Measurements from ENCODE around the gene NTRK2.

DNA sequence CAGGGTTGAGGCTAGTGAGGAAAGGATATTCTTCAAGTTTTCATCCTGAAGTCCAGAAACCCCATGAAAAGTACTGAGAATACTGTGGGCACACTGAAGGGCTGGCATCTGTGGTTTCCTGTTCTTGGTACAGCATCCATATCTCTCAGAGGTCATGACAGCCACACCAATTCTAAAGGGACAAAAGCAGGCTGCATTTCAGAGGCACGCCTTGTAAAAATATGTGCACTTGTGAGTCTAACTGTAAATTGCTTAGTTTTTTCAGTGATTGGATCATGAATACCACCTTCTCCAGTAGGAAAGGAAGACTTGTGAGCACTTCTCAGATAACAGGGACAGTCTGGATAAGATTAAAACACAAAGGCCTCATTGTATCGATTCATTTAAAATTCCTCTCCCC is 230.9 kb downstream of the NTRK2 start:
- TF ChIP-seq, protein P1, sequence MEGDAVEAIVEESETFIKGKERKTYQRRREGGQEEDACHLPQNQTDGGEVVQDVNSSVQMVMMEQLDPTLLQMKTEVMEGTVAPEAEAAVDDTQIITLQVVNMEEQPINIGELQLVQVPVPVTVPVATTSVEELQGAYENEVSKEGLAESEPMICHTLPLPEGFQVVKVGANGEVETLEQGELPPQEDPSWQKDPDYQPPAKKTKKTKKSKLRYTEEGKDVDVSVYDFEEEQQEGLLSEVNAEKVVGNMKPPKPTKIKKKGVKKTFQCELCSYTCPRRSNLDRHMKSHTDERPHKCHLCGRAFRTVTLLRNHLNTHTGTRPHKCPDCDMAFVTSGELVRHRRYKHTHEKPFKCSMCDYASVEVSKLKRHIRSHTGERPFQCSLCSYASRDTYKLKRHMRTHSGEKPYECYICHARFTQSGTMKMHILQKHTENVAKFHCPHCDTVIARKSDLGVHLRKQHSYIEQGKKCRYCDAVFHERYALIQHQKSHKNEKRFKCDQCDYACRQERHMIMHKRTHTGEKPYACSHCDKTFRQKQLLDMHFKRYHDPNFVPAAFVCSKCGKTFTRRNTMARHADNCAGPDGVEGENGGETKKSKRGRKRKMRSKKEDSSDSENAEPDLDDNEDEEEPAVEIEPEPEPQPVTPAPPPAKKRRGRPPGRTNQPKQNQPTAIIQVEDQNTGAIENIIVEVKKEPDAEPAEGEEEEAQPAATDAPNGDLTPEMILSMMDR (IDR thresholded peaks at IDR 0.05; ENCODE audit: insufficient read depth, low read depth, low read length): no peak
- no peak for TF ChIP-seq EZH2 (IDR thresholded peaks at IDR 0.05; ENCODE audit: insufficient read depth, low read length)
